ENCODE data around the gene PRSS2. TPM values are rescaled to one million over a fixed set of nuclear protein-coding genes. Genes with fewer than 3 reads are reported as not detected.
"Not testable (repeated sequence)": the region's sequence is repeated elsewhere in the genome, so short reads cannot be mapped to it uniquely, and the experiment has no call there.

Gene PRSS2
- polyA plus RNA-seq, 3 donors, result not detected

GRCh38 chr7:142767861-142768260, 2.9 kb upstream of the PRSS2 start:
- Mint-ChIP-seq H3K4me1 (no peaks in the 10 kb centered on the region), H3K27ac (no peak overlapping the region), H3K4me3 (no peak overlapping the region), H3K36me3 (no peaks in the 10 kb centered on the region), H3K27me3 (ENCODE audit: low read depth in 3 of 3) (peaks cover 0 to 8% (median 5%) of the 10 kb centered on the region in 3 donors), H3K9me3 (no peaks in the 10 kb centered on the region)
- WGBS (ENCODE audit: insufficient coverage), result 100% methylated on average over 1 of the region's 1 CpG
- intact Hi-C loops (cut with micrococcal nuclease), result no loop called here
- H3K4me3 ChIP-seq (replicated peaks in 1 of 3; ENCODE audit: low read depth in 2 of 3, low read length in 3 of 3), result no peak overlapping the region
- H3K36me3 ChIP-seq (replicated peaks in 1 of 2; ENCODE audit: control insufficient read depth in 1 of 2, insufficient read depth in 2 of 2, low read length in 2 of 2), result no peaks in the 10 kb centered on the region
- no peak overlapping the region for H3K4me2 ChIP-seq (replicated peaks; ENCODE audit: extremely low read depth, low read length, poor library complexity, severe bottlenecking)
- H3K27me3 ChIP-seq (ENCODE audit: control insufficient read depth in 2 of 2, insufficient read depth in 2 of 2, low read length in 2 of 2), result no peaks in the 10 kb centered on the region
- no peak overlapping the region for H3K9ac ChIP-seq (ENCODE audit: insufficient read depth, low read length, poor library complexity, severe bottlenecking)
- no peaks in the 10 kb centered on the region for H3K9me3 ChIP-seq (replicated peaks in 1 of 2; ENCODE audit: control insufficient read depth in 1 of 2, insufficient read depth in 1 of 2, low read length in 2 of 2)
- H3K79me2 ChIP-seq (ENCODE audit: insufficient read depth, low read length), result no peaks in the 10 kb centered on the region
- no peaks in the 10 kb centered on the region for H4K20me1 ChIP-seq (ENCODE audit: insufficient read depth, low read length)
- TF ChIP-seq CTCF (IDR thresholded peaks at IDR 0.05), result no peak
- H2AFZ ChIP-seq (ENCODE audit: insufficient read depth, low read depth, low read length, poor library complexity, severe bottlenecking), result no peak overlapping the region
- no peak for DNase-seq
- no peaks in the 10 kb centered on the region for H3K4me1 ChIP-seq (ENCODE audit: control insufficient read depth in 1 of 2, insufficient read depth in 2 of 2, low read length in 2 of 2)
- no peak overlapping the region for H3K27ac ChIP-seq (ENCODE audit: low read depth in 1 of 2, low read length in 2 of 2)

DNA sequence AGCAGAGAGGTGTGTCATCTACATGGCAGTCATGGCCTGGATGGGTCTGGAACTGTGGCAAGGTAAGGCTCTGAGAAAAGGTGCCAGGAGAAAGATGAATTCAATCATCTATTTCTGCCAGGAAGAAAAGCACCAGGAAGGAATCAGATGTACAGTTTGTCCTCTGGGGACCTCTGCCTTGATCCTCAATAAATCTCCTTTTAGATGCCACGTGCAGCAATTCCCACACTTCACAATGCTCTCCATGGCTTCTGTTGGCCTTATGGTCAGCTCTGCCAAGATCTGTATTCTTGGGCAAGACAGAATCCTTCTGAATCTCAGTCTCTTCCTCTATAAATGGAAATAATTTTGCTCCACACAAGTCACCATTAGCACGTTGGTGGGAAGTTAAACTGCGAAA, 1.9 kb upstream of the PRSS2 start:
- WGBS (ENCODE audit: insufficient coverage), result no CpG with 5 or more reads among the region's 3 CpGs
- not testable (repeated sequence) for H3K27ac Mint-ChIP-seq

More for the DNA sequence above, 1.9 kb upstream of the PRSS2 start:
- intact Hi-C loops (cut with micrococcal nuclease); H3K9me3 Mint-ChIP-seq; H3K9ac ChIP-seq (ENCODE audit: insufficient read depth, low read length, poor library complexity, severe bottlenecking); H3K79me2 ChIP-seq (ENCODE audit: insufficient read depth, low read length); H3K36me3 ChIP-seq (replicated peaks in 1 of 2; ENCODE audit: control insufficient read depth in 1 of 2, insufficient read depth in 2 of 2, low read length in 2 of 2); H3K4me1 Mint-ChIP-seq; H3K4me1 ChIP-seq (ENCODE audit: control insufficient read depth in 1 of 2, insufficient read depth in 2 of 2, low read length in 2 of 2); H4K20me1 ChIP-seq (ENCODE audit: insufficient read depth, low read length); H3K27me3 ChIP-seq (ENCODE audit: control insufficient read depth in 2 of 2, insufficient read depth in 2 of 2, low read length in 2 of 2); H3K36me3 Mint-ChIP-seq; H3K4me3 ChIP-seq (replicated peaks in 1 of 3; ENCODE audit: low read depth in 2 of 3, low read length in 3 of 3); DNase-seq; H3K4me2 ChIP-seq (replicated peaks; ENCODE audit: extremely low read depth, low read length, poor library complexity, severe bottlenecking); H3K27me3 Mint-ChIP-seq (ENCODE audit: low read depth in 3 of 3); H3K9me3 ChIP-seq (replicated peaks in 1 of 2; ENCODE audit: control insufficient read depth in 1 of 2, insufficient read depth in 1 of 2, low read length in 2 of 2); H3K27ac ChIP-seq (ENCODE audit: low read depth in 1 of 2, low read length in 2 of 2); H2AFZ ChIP-seq (ENCODE audit: insufficient read depth, low read depth, low read length, poor library complexity, severe bottlenecking); H3K4me3 Mint-ChIP-seq: not testable (repeated sequence)
